Renal cortical epithelial cell (primary cell): ENCODE results near the gene EGFR. TPM values are rescaled to one million over a fixed set of nuclear protein-coding genes. Genes with fewer than 3 reads are reported as not detected.

Source experiments
- DNase-seq: peaks from one replicate; pipeline ENCODE4 v3.0.0-alpha.2; 2011; ENCODE audit warnings: low read depth
- total RNA-seq: library from RNA; depleted of rRNA; stranded (reverse); fragments of >200 nt; gene quantifications from 2 replicates; pipeline ENCODE4 v1.2.3, GENCODE V29; 2014

Gene EGFR
- total RNA-seq, 1 donor from 2014 or later: 97.1 TPM

- no peak for DNase-seq
Observed at GRCh38 chr7:55189878-55190436, 171.1 kb downstream of the EGFR start.

- DNase-seq: no peak
Observed at GRCh38 chr7:55190511-55191160, 171.8 kb downstream of the EGFR start.

- peak; percentile 57 for DNase-seq
Observed at GRCh38 chr7:55191161-55191925, 172.5 kb downstream of the EGFR start.

- no peak for DNase-seq
Observed at GRCh38 chr7:55191926-55192692, 173.3 kb downstream of the EGFR start.

- DNase-seq: peak; percentile 55
Observed at GRCh38 chr7:55192723-55193122, 173.9 kb downstream of the EGFR start.

GRCh38 chr7:55193245-55193644, 174.4 kb downstream of the EGFR start:
- DNase-seq: no peak

- no peak for DNase-seq
Observed at GRCh38 chr7:55194522-55194921, 175.7 kb downstream of the EGFR start.

- no peak for DNase-seq
Observed at GRCh38 chr7:55198634-55199392, 180.0 kb downstream of the EGFR start.

- DNase-seq: no peak
Observed at GRCh38 chr7:55199418-55199817, 180.6 kb downstream of the EGFR start.

GRCh38 chr7:55200441-55200840, 181.6 kb downstream of the EGFR start:
- no peak for DNase-seq

GRCh38 chr7:55202150-55202913, 183.5 kb downstream of the EGFR start:
- no peak for DNase-seq

GRCh38 chr7:55203300-55203699, 184.5 kb downstream of the EGFR start:
- DNase-seq: no peak

- no peak for DNase-seq
Observed at GRCh38 chr7:55205124-55205955, 186.5 kb downstream of the EGFR start.

GRCh38 chr7:55206235-55207029, 187.6 kb downstream of the EGFR start:
- DNase-seq: no peak

- DNase-seq: no peak
Observed at GRCh38 chr7:55207436-55208125, 188.8 kb downstream of the EGFR start.

GRCh38 chr7:55209366-55209765, 190.5 kb downstream of the EGFR start:
- no peak for DNase-seq

- DNase-seq: no peak
Observed at GRCh38 chr7:55210176-55210575, 191.4 kb downstream of the EGFR start.

GRCh38 chr7:55210716-55211115, 191.9 kb downstream of the EGFR start:
- DNase-seq: no peak
